GM21576 (cell line): ENCODE results near the gene MRPS18C.

Experiments
- ATAC-seq: cut with Tn5 transposase; IDR thresholded peaks from one replicate; pipeline ENCODE4 v1.9.1; 2021; ENCODE audit warnings: mild to moderate bottlenecking, moderate library complexity; ENCODE audit not compliant: unreplicated experiment

MRPS18C gene

DNA sequence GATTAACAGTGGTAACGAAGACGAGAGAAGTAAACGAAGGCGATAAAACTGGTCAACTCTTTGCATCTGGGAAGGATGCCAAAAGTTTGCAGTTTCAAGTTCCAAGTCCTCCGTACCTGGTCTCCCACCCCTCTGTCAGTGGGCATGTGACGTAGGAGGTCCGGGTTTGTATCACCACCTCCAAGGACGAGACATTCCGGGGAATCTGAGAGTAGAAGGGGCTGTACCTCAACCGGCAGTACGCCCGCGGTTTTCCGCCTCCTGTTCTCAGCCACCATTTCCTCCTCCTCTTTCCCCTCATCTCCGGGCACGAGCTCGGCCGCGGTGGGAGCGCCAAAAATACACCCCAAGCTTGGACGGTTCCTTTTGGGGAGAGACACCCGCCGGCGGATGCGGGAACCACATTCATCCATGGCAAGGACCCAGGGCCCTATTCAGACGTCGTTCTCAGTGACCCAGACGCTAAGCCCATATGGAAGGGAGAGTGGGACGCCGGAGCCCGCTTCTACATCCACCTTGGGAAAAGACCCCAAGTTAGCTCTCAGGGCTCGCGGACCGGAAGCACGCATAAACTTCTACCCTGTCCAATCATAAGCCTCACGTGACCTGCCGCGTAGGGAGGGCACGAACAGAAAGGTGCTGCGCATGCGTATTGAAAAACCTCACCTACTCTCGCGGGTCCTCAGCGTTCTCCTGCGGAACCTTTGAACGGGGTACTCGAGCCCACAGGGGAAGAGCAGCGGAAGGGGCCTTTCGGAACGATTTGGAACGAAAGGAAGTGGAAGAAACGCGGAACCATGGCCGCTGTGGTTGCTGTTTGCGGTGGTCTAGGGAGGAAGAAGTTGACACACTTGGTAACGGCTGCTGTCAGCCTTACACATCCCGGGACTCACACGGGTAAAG lies at the start of gene MRPS18C, which contains the start of gene HELQ:
Gene MRPS18C, plus strand, starts transcription at position 778 of the 903 bp plus-strand sequence. Its CDS starts 20 bp downstream, at position 798.
Gene HELQ, minus strand, starts transcription at position 543 of the 903 bp plus-strand sequence. Its CDS starts 130 bp downstream, at position 413.
- ATAC-seq = peak; percentile 97

DNA sequence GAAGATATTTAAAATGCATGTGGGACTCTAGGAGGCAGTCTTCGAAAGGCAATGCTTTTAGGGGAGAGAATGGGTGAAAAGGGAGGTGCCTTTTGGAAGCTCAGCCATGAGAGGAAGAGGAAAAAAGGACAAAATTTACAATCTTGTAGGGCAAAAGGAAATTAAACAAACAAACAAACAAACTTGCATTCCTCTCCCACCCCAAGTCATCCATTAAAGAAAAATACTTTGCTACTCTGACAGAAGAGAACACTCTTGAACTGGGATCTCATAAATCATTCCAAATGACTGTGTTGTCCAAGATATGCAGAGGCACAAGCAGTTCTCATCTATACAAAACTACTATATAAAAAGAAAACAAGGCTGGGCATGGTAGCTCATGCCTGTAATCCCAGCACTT lies 47.0 kb upstream of the MRPS18C start:
- ATAC-seq = no peak

- no peak for ATAC-seq
Measured at GRCh38 chr4:83413676-83414075, 42.2 kb upstream of the MRPS18C start.

GRCh38 chr4:83417566-83417965 lies 38.3 kb upstream of the MRPS18C start:
- ATAC-seq = no peak

DNA sequence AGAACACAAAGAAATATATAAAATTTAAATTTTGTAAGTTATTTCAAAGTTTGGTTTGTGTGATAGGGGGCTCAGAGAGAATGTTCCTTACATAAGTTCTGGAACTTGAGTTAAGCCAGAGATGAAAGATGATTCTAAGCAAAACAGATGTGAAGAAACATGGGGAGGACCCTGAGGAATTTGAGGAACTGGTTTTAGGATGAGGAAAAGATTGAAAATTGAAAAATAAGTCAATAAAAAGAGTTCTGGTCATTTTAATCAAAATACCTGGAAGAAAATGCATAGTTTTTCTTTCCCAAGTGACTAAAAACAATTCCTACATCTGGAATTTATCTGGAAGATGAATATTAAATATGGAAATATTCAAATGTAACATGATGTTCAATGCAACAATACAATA lies 37.6 kb upstream of the MRPS18C start:
- no peak for ATAC-seq

DNA sequence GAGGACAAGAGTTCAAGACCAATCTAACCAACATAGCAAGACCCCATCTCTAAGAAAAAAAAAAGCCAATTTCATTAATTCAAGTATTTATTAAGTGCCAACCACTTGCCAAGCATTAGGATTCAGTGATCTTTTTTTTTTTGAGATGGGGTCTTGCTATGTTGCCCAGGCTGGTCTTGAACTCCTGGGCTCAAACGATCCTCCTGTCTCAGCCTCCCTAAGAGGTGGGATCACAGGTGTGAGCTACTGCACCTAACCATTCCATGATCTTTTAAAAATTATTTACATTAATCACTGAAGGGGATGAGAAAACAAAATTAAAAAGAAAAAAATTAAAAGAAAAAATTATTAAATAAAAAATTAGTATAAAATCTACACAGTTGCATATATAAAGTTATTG lies 24.7 kb upstream of the MRPS18C start:
- ATAC-seq = no peak

DNA sequence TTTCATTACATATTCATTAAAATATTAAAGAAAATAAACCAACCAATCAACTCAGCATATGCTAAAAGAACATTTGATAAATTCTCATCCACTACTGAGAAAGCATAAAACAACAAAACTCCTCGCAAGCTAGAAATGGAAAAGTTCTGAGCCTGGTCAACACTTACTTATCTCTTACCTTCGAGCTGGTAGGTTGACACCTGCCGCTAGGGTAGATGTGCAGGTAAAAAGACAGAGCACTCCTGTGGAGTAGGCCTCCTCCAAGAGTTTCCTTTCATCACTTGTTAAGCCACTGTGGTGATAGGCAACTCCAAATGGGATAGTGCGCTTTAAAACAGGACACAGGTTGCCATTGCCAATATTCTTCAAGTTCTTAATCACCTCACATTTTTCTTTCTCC lies 19.2 kb upstream of the MRPS18C start:
- ATAC-seq = no peak

DNA sequence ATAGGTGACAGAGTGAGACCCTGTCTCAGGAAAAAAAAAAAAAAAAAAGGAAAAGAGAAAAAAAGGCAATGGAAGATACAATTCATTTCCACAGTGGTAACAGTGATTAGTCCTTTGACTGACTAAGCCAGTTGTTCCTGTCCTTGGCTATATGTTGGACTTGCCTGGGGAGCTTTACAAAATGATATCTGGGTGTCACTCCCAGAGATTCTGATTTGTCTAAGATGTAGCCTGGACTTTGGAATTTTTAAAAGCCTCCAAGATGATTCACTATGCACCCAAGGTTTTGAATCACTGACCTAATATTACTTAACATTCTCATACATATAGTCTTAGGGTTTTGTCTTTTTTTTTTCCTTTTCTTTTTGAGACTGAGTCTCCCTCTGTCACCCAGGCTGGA lies 17.1 kb upstream of the MRPS18C start:
- ATAC-seq = no peak

DNA sequence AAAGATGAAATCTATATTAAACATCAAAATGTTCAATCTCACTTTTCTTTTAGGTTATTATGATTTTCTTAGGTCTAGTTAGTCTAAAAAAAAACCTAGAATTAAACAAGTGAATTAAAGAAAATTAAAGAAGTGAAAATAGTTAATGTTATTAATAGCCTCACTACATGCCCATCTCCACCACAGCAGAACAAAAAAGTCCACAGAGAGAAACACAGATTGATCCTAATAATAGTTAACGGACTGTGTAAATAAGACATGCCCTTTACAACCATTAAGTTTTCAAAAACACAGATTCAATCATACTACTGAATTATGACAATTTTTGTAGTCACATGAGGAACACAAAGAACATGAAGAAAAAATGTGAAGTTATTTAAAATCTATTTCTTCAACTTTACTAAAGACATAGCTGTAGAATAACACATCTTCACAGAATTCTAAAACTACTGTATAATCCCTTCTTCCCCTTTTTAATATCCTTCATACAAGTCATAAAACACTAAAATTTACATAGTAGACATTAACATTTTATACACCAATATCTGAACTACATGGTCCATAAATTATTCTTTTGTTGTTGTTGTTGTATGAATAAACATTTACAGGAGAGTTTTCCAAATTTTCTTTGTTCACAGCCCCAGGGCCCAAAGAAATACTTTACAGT lies 15.6 kb upstream of the MRPS18C start:
- ATAC-seq = no peak

DNA sequence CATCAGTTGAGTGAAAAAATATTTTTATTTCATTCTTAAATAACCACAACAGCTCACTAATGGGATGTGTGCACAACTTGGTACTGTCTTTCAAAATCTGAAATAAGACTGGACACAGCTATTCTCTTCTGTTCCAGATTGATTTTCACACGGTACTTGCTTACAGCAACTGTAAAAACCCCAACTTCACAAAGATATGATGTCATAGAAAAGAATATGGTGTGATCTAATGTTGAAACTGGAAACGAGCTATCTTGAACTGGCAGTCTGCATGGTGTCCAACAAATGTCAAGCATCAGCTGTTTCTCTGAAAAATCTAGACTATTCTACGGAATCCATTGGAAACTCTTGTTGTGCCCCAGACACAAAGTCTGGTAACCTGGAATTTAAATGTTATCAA lies 15.0 kb upstream of the MRPS18C start:
- no peak for ATAC-seq

GRCh38 chr4:83449009-83449408 lies 6.8 kb upstream of the MRPS18C start:
- no peak for ATAC-seq

DNA sequence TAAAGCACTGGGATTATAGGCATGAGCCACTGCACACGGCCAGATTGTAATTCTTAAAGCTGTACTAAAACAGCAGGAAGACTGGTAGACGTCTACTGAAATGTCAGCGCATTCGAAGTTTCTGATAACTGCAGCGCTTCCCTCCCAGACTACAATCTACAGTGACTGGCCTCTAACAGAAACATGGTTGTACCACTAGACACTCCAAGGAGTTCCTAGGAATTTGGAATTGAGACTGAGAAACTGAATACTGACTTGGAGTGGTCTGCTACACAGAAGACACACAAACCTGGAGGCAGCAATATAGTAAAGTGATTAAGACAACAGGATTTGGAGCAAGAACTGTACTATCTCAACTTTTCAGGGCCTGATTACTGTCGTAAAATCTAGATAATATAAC lies 1.2 kb upstream of the MRPS18C start:
- no peak for ATAC-seq

GRCh38 chr4:83456184-83456501 lies 285 bp downstream of the MRPS18C start:
- ATAC-seq = no peak

DNA sequence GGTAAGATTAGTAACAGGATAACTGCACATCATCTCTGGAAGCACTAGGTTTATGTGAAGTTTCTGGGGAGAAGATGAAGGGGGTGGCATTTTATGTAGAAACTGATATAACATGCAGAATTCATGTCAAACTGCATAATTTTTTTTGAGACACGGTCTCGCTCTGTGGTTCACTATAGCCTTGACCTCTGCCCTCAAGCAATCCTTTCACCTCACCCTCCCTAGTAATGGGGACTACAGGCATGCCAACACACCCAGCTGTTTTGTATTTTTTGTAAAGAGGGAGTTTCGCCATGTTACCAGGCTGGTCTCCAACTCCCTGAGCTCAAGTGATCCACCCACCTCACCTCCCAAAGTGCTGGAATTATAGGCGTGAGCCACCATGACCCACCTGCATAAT lies 17.6 kb downstream of the MRPS18C start:
- ATAC-seq = no peak

- ATAC-seq = no peak
Measured at GRCh38 chr4:83473966-83474365, 18.1 kb downstream of the MRPS18C start.

- ATAC-seq = peak; percentile 96
Measured at GRCh38 chr4:83484500-83485461, 28.9 kb downstream of the MRPS18C start, which contains the start of gene ABRAXAS1. Gene ABRAXAS1 (minus strand): TSS chr4:83485100. CDS start chr4:83485072, 28 bp downstream.

GRCh38 chr4:83486457-83487129 lies 30.7 kb downstream of the MRPS18C start:
- ATAC-seq = no peak

DNA sequence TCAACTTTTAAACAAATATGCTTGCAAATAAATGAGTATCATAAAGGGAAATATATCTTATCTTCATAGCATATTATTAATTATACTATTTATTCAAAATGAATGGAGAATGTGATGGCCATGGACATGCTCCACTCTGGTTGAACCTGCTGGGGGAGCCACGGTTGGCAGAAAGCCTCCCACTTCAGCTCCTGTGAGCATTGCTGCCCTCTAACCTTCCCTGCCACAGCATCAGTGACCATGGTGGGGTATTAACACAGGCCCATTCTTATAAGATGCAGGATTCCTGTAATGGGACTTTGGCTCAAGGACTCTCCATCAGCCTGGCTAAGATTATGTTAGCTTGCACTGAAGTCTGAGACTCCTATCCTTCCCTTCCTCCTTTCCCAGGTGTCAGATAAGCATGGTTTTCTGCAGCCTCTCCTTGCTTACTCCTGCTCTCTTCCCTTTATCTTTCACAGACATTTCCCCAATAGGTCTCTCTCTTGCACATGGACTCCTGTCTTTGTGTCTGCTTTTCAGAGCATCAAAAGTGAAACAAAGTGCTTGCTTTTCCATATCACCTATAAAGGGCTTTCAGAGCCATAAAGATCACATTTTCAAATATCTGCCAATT lies 34.0 kb downstream of the MRPS18C start:
- ATAC-seq = no peak

GRCh38 chr4:83490876-83491450 lies 35.1 kb downstream of the MRPS18C start:
- peak; percentile 71 for ATAC-seq
